ENCODE measurements around the gene RMP24.
"Not testable (repeated sequence)": the region's sequence is repeated elsewhere in the genome, so short reads cannot be mapped to it uniquely, and the experiment has no call there.

Gene RMP24

GRCh38 chr18:35968278-35968880, 4.1 kb upstream of the RMP24 start:
- DNase-seq (ENCODE audit: low spot score) = no peak

DNA sequence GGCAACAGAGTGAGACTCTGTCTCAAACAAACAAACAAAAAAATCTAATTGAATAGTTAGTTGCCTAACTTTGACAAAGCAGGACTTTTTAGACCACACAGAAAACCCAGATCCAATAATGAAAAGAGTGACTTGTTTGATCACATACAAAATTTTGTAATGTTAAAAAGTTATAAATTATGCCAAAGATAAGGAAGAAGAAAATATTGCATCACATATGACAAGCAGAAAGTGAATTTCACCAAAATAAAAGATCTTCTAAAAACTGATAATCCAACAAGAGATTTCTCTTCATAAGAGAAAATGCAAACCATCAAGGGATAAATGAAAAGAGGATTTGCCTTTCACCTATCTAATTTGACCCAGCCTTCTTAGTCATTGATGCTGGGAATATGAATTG, 2.8 kb upstream of the RMP24 start:
- DNase-seq (ENCODE audit: low spot score) = no peak

- peak; percentile 45 for DNase-seq (ENCODE audit: low spot score)
Measured at GRCh38 chr18:35971661-35972196, 750 bp upstream of the RMP24 start.

DNA sequence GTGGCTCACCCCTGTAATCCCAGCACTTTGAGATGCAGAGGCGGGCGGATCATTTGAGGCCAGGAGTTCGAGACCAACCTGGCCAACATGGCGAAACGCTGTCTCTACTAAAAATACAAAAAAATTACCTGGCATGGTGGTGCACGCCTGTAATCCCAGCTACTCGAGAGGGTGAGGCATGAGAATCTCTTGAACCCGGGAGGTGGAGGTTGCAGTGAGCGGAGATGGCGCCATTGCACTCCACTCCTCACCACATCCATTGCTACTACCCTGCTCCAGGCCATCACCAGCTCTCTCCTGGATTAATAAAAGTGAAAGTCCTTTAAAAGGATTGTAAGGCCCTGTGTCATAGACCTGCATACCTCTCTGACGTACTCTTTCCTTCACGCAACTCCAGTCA, 1.2 kb downstream of the RMP24 start:
- DNase-seq (ENCODE audit: low spot score) = no peak

DNA sequence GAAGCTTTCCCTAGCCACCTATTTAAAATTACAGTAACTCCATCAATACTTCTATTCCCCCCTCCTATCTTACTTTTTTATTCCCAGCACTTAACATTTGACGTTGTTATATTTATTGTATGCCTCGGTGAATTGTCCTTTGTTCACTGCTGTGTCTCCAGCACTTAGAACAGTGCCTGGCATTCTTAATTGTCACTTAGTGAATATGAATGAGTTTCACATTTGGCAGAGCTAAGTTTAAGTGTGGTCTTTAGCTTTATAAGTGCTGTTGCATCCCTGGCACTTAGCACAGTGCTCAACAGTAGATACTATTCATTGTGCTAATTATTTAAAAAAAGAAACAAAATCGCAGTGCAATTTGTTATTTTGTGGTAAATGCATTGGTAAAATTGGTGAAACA, 1.7 kb downstream of the RMP24 start:
- no peak for DNase-seq (ENCODE audit: low spot score)

DNA sequence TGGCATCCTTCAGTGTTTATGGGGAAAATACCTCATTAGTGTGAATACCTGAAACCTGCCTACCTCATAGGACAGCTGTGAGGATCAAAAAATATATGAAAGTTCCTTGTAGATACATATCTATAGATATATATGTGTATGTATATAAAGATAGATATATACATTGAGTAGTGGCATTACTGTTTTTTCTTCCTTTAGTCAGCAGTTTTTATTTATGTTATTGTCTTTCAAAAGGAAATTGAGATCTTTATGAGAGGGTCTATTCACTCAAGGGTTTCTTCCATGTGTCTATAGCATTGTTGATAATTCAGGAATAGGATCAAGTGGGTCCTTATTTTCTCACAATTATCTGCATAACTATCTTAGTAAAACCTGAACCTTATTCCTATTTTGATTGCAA, 6.6 kb downstream of the RMP24 start:
- no peak for DNase-seq (ENCODE audit: low spot score)

GRCh38 chr18:35982409-35983114, 10.1 kb downstream of the RMP24 start:
- no peak for DNase-seq (ENCODE audit: low spot score)

- no peak for DNase-seq (ENCODE audit: low spot score)
Measured at GRCh38 chr18:35983147-35983546, 10.7 kb downstream of the RMP24 start.

DNA sequence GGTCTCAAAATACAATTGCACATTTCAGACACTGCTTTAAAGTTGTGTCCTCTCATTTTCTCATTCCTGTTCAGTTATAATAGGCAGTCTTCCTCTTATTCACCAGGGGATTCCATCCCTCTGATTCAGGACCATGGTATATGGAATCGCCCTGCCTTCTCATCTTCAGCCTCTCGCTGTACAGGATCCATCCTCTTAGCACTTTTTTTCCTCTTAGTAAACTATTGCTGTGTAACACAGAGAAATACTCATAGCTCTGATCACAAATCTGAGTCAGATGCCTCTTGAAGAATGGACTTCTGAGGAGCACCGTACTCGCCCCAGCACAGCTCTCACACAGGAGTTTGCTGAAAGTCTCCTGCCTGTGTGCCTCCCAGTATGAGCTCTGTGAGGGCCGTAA, 11.3 kb downstream of the RMP24 start:
- DNase-seq (ENCODE audit: low spot score) = no peak

DNA sequence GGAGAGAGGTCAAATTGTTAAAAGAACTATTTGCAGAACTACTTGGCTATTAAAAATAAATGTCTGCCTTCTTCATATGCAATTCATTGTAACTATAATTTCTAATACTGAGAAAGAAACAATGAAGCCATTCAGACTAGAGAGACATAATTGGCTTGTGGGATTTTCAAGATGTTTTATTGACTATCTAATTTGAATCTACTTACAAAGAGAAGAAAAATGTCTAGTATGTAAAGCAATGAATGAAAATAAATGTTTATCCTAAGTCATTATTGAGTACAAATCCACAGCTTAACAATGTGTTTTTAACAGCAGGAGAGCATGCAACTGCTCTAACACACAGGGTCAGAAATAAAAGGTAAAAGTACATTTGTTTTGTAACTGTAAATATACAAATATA, 19.2 kb downstream of the RMP24 start:
- no peak for DNase-seq (ENCODE audit: low spot score)

DNA sequence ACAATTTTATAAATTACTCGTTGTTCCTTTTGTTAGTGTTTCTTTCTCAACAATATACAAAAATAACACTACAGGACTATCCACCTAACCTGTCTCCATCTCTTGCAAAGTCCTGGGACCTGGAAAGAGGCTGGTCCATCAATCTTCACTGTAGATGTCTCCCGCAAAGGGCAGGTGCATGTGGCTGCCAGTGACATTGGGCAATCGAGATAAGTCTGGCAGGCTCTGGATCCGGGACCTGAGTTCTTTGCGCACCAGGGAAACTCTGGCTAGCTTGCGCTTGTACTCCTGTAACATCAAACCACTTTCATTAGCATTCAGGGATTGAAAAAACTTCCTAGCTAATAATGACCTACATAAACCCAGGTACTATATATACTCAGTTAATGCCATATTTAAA, 20.5 kb downstream of the RMP24 start:
- DNase-seq (ENCODE audit: low spot score) = no peak

- no peak for DNase-seq (ENCODE audit: low spot score)
Measured at GRCh38 chr18:35998967-35999366, 26.5 kb downstream of the RMP24 start.

DNA sequence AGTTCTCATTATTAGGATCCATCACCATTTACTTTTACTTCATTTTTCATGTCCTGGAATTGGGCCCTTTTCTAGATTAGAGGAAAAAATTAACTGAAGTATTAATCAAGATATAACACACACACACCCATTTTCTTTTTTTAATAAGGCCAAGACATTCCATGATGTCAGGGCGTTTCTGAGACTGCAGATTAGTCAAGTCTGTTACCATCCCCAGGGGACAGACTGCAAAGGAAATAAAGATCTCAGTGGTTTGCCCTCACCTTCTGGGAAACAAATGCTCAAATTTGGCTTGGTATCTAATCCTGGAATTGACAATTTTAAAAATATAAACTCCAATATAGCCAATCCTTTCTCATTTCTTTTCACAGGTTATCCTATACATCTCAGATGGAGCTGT, 27.4 kb downstream of the RMP24 start:
- no peak for DNase-seq (ENCODE audit: low spot score)

- no peak for DNase-seq (ENCODE audit: low spot score)
Measured at GRCh38 chr18:36006997-36007396, 34.5 kb downstream of the RMP24 start.

- DNase-seq (ENCODE audit: low spot score) = no peak
Measured at GRCh38 chr18:36009214-36009613, 36.7 kb downstream of the RMP24 start.

- DNase-seq (ENCODE audit: low spot score) = no peak
Measured at GRCh38 chr18:36012891-36013290, 40.4 kb downstream of the RMP24 start.

DNA sequence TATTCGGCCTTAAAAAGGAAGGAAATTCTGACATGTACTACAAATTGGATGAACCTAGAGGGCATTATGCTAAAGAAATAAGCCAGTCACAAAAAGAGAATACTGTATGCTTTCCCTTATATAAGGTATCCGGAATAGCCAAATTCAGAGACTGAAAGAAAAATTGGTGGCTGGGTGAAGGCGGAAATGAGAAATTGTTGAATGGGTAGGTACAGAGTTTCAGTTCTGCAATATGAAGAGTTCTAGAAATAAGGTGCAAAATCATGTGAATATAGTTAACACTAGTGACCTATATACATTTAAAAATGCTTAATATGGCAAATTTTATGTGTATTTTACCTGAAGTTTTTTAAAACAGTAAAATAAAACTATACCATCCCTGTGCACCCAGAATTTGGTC, 43.1 kb downstream of the RMP24 start:
- DNase-seq (ENCODE audit: low spot score) = no peak

- DNase-seq (ENCODE audit: low spot score) = peak; percentile 77
Measured at GRCh38 chr18:36017232-36017631, 44.8 kb downstream of the RMP24 start.

DNA sequence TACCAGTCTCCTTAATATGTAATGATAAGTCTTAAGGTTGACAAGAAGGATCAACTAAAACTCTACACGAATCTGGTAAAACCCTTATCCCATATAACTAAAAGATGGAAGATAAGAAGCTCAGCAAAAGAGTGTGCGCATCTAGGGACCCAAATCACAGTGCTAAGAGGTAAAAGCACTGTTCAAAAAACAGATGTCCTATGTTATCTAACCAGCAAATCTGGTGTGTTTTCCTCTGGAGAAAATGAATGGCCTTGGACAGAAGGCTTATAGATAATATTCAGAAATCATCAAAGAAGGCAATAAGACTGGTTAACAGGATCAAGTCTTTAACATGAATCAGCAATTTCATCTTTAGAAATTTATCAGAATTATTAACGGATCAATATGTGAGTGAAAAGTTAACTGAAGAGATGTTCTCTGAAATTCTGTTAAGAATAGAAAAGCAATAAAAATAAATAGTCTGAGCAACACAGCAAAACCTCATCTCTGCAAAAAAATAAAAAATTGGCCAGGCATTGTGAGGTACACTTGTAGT, 47.8 kb downstream of the RMP24 start:
- peak; percentile 81 for DNase-seq (ENCODE audit: low spot score)

DNA sequence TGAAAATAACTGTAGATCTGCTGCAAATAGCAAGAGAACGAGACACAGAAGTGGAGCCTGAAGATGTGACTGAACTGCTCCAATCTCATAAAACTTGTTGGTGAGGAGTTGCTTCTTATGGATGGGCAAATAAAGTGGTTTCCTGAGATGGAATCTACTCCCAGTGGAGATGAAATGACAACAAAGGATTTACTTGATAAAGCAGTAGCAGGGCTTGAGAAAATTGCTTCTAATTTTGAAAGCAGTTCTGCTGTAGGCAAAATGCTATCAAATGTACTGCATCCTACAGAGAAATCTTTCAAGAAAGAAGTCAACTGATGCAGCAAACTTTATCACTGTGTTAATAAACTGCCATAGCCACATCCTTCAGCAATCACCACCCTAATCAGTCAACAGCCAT, 50.9 kb downstream of the RMP24 start:
- no peak for DNase-seq (ENCODE audit: low spot score)

DNA sequence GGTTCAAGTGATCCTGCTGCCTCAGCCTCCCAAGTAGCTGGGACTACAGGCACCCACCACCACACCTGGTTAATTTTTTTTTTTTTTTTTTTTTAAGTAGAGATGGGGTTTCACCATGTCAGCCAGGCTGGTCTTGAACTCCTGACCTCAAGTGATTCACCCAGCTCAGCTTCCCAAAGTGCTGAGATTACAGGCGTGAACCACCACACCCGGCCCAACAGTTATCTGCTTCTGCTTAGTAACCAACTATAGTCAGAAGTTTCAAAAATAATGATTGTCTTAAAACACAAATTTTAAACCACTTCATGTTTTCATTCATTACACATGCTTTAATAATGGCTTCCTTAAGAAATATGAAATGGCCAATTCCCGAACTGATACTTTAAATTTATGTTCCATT, 51.8 kb downstream of the RMP24 start:
- not testable (repeated sequence) for DNase-seq (ENCODE audit: low spot score)

GRCh38 chr18:36025025-36025424, 52.5 kb downstream of the RMP24 start:
- no peak for DNase-seq (ENCODE audit: low spot score)

DNA sequence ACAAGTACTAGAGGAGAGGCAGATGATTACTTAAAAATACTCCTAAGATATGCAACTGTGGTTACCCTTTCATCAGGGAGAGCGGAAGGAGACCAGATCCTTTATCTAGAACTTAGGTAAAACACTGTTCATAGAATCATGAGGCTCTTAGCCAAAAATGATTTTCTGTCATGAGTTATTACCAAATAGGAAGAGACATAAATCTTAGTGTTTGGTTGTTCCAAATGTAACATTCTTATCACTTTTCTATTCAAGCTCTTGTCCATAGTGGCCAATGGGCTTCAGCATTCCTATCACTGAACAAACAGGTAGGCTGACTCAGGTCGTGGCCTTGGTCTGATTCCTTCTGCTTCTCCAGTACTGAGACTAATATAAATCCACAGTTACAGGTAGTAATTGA, 56.4 kb downstream of the RMP24 start:
- DNase-seq (ENCODE audit: low spot score) = no peak

Measured in SK-N-DZ (cell line).